Progenitor cell of endocrine pancreas (in vitro differentiated cells): ENCODE results near the gene DPF3. TPM values are rescaled to one million over a fixed set of nuclear protein-coding genes. Genes with fewer than 3 reads are reported as not detected.
"Not testable (repeated sequence)": the region's sequence is repeated elsewhere in the genome, so short reads cannot be mapped to it uniquely, and the experiment has no call there.

ENCODE experiments used
- DNase-seq: peaks from one replicate; pipeline ENCODE4 v3.0.0; 2021; ENCODE audit warnings: low spot score; ENCODE audit not compliant: unreplicated experiment
- H3K27ac Mint-ChIP-seq: 2 replicates; pipeline ENCODE4 v1.8.0; 2021; ENCODE audit warnings: mild to moderate bottlenecking, moderate library complexity, mixed read lengths
- H3K27me3 Mint-ChIP-seq: 2 replicates; pipeline ENCODE4 v1.8.0; 2021; ENCODE audit warnings: mixed read lengths
- H3K36me3 Mint-ChIP-seq: 2 replicates; pipeline ENCODE4 v1.8.0; 2022; ENCODE audit warnings: mixed read lengths; ENCODE audit not compliant: insufficient read depth
- H3K4me1 Mint-ChIP-seq: 2 replicates; pipeline ENCODE4 v1.8.0; 2021; ENCODE audit warnings: low read depth, mixed read lengths
- H3K4me3 Mint-ChIP-seq: 2 replicates; pipeline ENCODE4 v1.8.0; 2021; ENCODE audit warnings: low read depth, mild to moderate bottlenecking, moderate library complexity, mixed read lengths
- H3K9me3 Mint-ChIP-seq: 2 replicates; pipeline ENCODE4 v1.8.0; 2021; ENCODE audit warnings: low read depth, mixed read lengths
- total RNA-seq: library from RNA; stranded (reverse); gene quantifications from 2 replicates; pipeline ENCODE4 v1.2.1, GENCODE V29; 2021
- TF ChIP-seq, protein P1 (sequence below): fragments of 200-600 bp; sonication (generic); IDR thresholded peaks from one replicate; pipeline ENCODE4 v1.5.0; 2021; ENCODE audit warnings: antibody characterized with exemption, mild to moderate bottlenecking; ENCODE audit not compliant: unreplicated experiment

The DPF3 gene
- total RNA-seq, 1 donor from 2014 or later: 2.2 TPM

GRCh38 chr14:72754949-72755348, 139.0 kb downstream of the DPF3 start:
- peaks cover 13% of the 10 kb centered on the region for H3K9me3 Mint-ChIP-seq
- H3K27ac Mint-ChIP-seq: no peak overlapping the region
- TF ChIP-seq, protein P1, sequence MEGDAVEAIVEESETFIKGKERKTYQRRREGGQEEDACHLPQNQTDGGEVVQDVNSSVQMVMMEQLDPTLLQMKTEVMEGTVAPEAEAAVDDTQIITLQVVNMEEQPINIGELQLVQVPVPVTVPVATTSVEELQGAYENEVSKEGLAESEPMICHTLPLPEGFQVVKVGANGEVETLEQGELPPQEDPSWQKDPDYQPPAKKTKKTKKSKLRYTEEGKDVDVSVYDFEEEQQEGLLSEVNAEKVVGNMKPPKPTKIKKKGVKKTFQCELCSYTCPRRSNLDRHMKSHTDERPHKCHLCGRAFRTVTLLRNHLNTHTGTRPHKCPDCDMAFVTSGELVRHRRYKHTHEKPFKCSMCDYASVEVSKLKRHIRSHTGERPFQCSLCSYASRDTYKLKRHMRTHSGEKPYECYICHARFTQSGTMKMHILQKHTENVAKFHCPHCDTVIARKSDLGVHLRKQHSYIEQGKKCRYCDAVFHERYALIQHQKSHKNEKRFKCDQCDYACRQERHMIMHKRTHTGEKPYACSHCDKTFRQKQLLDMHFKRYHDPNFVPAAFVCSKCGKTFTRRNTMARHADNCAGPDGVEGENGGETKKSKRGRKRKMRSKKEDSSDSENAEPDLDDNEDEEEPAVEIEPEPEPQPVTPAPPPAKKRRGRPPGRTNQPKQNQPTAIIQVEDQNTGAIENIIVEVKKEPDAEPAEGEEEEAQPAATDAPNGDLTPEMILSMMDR: no peak
- H3K27me3 Mint-ChIP-seq: no peaks in the 10 kb centered on the region
- H3K4me1 Mint-ChIP-seq: no peaks in the 10 kb centered on the region
- H3K4me3 Mint-ChIP-seq: no peak overlapping the region
- DNase-seq: no peak
- H3K36me3 Mint-ChIP-seq: peaks cover 5% of the 10 kb centered on the region

DNA sequence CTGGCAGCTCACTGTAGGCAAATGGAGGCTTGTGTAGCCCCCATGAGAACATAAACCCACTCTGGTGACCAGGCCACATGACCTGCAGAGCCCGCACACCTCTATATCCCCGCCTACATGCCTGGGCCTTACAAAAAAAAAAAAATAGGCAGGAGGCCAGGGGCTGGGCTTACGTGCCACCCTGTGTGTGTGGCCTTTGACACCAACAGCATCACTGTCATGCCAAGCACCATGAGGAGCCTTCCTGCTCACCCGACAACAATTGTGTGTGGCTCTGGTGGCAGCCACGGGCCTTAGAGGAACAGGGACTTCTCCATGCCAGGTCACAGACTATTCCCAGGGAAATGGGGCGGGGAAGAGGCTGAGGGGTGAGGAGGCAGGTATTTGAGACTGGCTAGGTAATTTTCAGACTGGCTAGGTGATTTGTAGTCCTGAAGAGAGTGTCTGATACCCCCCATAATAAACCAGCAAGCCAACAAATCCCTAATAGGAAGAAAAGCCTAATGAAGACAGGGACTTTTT, 140.0 kb downstream of the DPF3 start:
- H3K9me3 Mint-ChIP-seq: peaks cover 4% of the 10 kb centered on the region
- H3K27me3 Mint-ChIP-seq: no peaks in the 10 kb centered on the region
- TF ChIP-seq, protein P1: no peak
- H3K4me1 Mint-ChIP-seq: no peaks in the 10 kb centered on the region
- H3K27ac Mint-ChIP-seq: no peak overlapping the region
- no peak for DNase-seq
- peaks cover 2% of the 10 kb centered on the region for H3K36me3 Mint-ChIP-seq
- no peak overlapping the region for H3K4me3 Mint-ChIP-seq

DNA sequence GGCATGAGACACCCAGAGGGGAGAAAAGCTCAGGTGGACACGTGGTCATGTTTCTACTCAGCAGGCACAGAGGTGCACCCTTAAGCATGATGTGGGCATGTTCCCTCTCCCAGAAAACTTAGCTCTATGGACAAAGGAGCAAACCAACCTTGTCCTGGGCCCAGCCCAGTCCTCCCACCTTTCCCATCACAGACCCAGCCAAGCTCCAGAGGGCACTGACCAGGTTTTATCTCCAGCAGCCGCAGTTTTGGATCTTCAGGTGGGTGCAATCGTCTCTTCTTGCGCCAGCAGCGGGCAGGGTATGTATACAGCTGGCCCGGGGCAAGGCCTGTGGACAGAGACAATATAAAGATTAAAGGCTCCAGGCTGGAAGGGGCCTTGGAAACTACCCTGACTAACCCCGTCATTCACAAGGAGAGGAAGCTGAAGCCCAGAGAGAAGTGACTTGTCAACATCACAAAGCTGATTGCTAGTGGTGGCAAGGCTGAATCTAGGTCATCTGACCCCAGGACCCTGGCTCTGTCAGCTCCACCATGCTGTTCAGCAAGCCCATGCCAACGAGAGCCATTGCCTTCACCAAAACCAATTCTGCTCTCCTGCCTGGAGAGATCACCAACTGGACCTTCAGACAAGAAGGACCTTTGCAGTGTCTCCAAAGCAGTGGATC, 140.7 kb downstream of the DPF3 start:
- TF ChIP-seq, protein P1: no peak
- Mint-ChIP-seq H3K9me3 (peaks cover 2% of the 10 kb centered on the region), H3K4me3 (no peak overlapping the region), H3K4me1 (no peaks in the 10 kb centered on the region), H3K27me3 (no peaks in the 10 kb centered on the region), H3K36me3 (peaks cover 4% of the 10 kb centered on the region), H3K27ac (no peak overlapping the region)
- no peak for DNase-seq

GRCh38 chr14:72752034-72752412, 141.9 kb downstream of the DPF3 start:
- DNase-seq: no peak
- H3K4me1 Mint-ChIP-seq: no peaks in the 10 kb centered on the region
- peaks cover 8% of the 10 kb centered on the region for H3K9me3 Mint-ChIP-seq
- H3K4me3 Mint-ChIP-seq: no peak overlapping the region
- TF ChIP-seq, protein P1: no peak
- H3K27me3 Mint-ChIP-seq: no peaks in the 10 kb centered on the region
- no peak overlapping the region for H3K27ac Mint-ChIP-seq
- H3K36me3 Mint-ChIP-seq: peaks cover 8% of the 10 kb centered on the region

DNA sequence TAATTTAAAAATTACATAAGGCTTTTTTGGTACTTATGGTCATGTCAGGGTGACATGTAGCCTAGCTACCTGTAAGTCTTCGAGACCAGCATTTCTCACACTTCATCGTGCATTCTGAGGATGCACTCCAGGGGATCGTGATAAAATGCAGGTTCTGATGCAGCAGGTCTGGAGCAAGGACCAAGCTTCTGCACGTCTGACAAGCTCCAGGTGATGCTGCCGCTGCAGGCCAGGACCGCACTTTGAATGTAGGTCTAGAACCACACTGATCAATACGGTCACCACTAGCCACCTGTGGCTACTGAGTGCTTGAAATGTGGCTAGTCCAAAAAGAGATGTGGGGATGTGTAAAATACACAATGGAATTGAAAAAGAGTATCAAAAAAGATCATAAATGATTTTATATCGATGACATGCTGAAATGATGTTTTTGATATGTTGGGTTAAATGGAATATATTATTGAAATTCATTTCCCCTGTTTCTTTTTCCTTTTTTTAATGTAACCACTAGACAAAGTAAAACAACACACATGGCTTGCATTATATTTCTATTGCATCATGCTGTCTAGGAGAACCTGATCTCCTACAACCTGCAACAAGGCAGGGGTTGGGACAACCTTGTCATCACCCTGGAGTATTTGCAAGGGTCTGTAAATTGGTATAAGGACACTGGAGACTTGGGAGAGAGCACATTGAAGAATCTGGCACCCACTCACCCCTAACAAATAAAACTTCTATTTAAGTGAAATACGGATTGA, 142.4 kb downstream of the DPF3 start:
- Mint-ChIP-seq H3K36me3 (peaks cover 8% of the 10 kb centered on the region), H3K27ac (no peak overlapping the region), H3K4me1 (no peaks in the 10 kb centered on the region), H3K27me3 (no peaks in the 10 kb centered on the region), H3K9me3 (peaks cover 8% of the 10 kb centered on the region), H3K4me3 (no peak overlapping the region)
- TF ChIP-seq, protein P1: no peak
- no peak for DNase-seq

- H3K4me1 Mint-ChIP-seq, DNase-seq, H3K9me3 Mint-ChIP-seq, H3K27ac Mint-ChIP-seq, H3K36me3 Mint-ChIP-seq, H3K4me3 Mint-ChIP-seq, H3K27me3 Mint-ChIP-seq: not testable (repeated sequence)
These were observed 145.0 kb downstream of the DPF3 start for GRCh38 chr14:72748921-72749320.
